ENCODE results near the gene SIRPA. TPM values are rescaled to one million over a fixed set of nuclear protein-coding genes. Genes with fewer than 3 reads are reported as not detected.

The SIRPA gene
- total RNA-seq, 2 experiments from 2014 or later, result 0.10 to 0.12 TPM

GRCh38 chr20:1934721-1935573 lies 39.7 kb downstream of the SIRPA start:
- H3K36me3 Mint-ChIP-seq (ENCODE audit: low read depth), result no peaks in the 10 kb centered on the region
- DNase-seq, result no peak
- H3K27ac Mint-ChIP-seq, result no peak overlapping the region
- no peak overlapping the region for H3K4me3 Mint-ChIP-seq
- intact Hi-C loops (cut with micrococcal nuclease), result no loop called here
- no peaks in the 10 kb centered on the region for H3K9me3 Mint-ChIP-seq
- CTCF ChIA-PET, result no interaction called here
- H3K4me1 Mint-ChIP-seq (ENCODE audit: low read depth), result no peaks in the 10 kb centered on the region
- peaks cover 19% of the 10 kb centered on the region for H3K27me3 Mint-ChIP-seq (ENCODE audit: low read depth)

GRCh38 chr20:1935696-1936366 lies 40.6 kb downstream of the SIRPA start:
- intact Hi-C loops (cut with micrococcal nuclease), result no loop called here
- Mint-ChIP-seq H3K4me1 (ENCODE audit: low read depth) (no peaks in the 10 kb centered on the region), H3K4me3 (no peak overlapping the region), H3K27ac (no peak overlapping the region), H3K9me3 (no peaks in the 10 kb centered on the region), H3K27me3 (ENCODE audit: low read depth) (peaks cover 15% of the 10 kb centered on the region), H3K36me3 (ENCODE audit: low read depth) (no peaks in the 10 kb centered on the region)
- no peak for DNase-seq
- CTCF ChIA-PET, result no interaction called here

- Mint-ChIP-seq H3K27me3 (ENCODE audit: low read depth) (peaks cover 12% of the 10 kb centered on the region), H3K4me1 (ENCODE audit: low read depth) (no peaks in the 10 kb centered on the region), H3K36me3 (ENCODE audit: low read depth) (no peaks in the 10 kb centered on the region), H3K4me3 (no peak overlapping the region), H3K27ac (no peak overlapping the region), H3K9me3 (no peaks in the 10 kb centered on the region)
- intact Hi-C loops (cut with micrococcal nuclease), result no loop called here
- CTCF ChIA-PET, result no interaction called here
- no peak for DNase-seq
Observed at GRCh38 chr20:1937316-1937976, 42.2 kb downstream of the SIRPA start.

- Mint-ChIP-seq H3K4me1 (ENCODE audit: low read depth) (no peaks in the 10 kb centered on the region), H3K9me3 (no peaks in the 10 kb centered on the region), H3K4me3 (no peak overlapping the region), H3K27me3 (ENCODE audit: low read depth) (peaks cover 12% of the 10 kb centered on the region), H3K27ac (no peak overlapping the region), H3K36me3 (ENCODE audit: low read depth) (no peaks in the 10 kb centered on the region)
- intact Hi-C loops (cut with micrococcal nuclease), result no loop called here
- no peak for DNase-seq
- CTCF ChIA-PET, result no interaction called here
Observed at GRCh38 chr20:1938464-1939269, 43.5 kb downstream of the SIRPA start.

- CTCF ChIA-PET, result no interaction called here
- Mint-ChIP-seq H3K27ac (no peak overlapping the region), H3K9me3 (no peaks in the 10 kb centered on the region), H3K27me3 (ENCODE audit: low read depth) (peaks cover 10% of the 10 kb centered on the region), H3K36me3 (ENCODE audit: low read depth) (no peaks in the 10 kb centered on the region), H3K4me3 (no peak overlapping the region), H3K4me1 (ENCODE audit: low read depth) (no peaks in the 10 kb centered on the region)
- DNase-seq, result no peak
- intact Hi-C loops (cut with micrococcal nuclease), result no loop called here
Observed at GRCh38 chr20:1939270-1939595, 44.0 kb downstream of the SIRPA start.

- Mint-ChIP-seq H3K27me3 (ENCODE audit: low read depth) (peaks cover 16% of the 10 kb centered on the region), H3K4me1 (ENCODE audit: low read depth) (no peaks in the 10 kb centered on the region), H3K4me3 (no peak overlapping the region), H3K36me3 (ENCODE audit: low read depth) (no peaks in the 10 kb centered on the region), H3K27ac (no peak overlapping the region), H3K9me3 (no peaks in the 10 kb centered on the region)
- intact Hi-C loops (cut with micrococcal nuclease), result no loop called here
- CTCF ChIA-PET, result interaction anchor here (0.6 kb wide), 1 partner anchor 26 kb away, joined by 3 read pairs; no protein-coding TSS in a partner anchor
- no peak for DNase-seq
Observed at GRCh38 chr20:1940581-1940980, 45.4 kb downstream of the SIRPA start.

GRCh38 chr20:1941226-1941625 lies 46.0 kb downstream of the SIRPA start:
- no peaks in the 10 kb centered on the region for H3K9me3 Mint-ChIP-seq
- no peaks in the 10 kb centered on the region for H3K36me3 Mint-ChIP-seq (ENCODE audit: low read depth)
- no peaks in the 10 kb centered on the region for H3K4me1 Mint-ChIP-seq (ENCODE audit: low read depth)
- no peak overlapping the region for H3K27ac Mint-ChIP-seq
- CTCF ChIA-PET, result interaction anchor here (0.6 kb wide), 1 partner anchor 25 kb away, joined by 3 read pairs; no protein-coding TSS in a partner anchor
- peaks cover 19% of the 10 kb centered on the region for H3K27me3 Mint-ChIP-seq (ENCODE audit: low read depth)
- intact Hi-C loops (cut with micrococcal nuclease), result no loop called here
- H3K4me3 Mint-ChIP-seq, result no peak overlapping the region
- no peak for DNase-seq

- no peak for DNase-seq
- Mint-ChIP-seq H3K9me3 (no peaks in the 10 kb centered on the region), H3K27me3 (ENCODE audit: low read depth) (peaks cover 23% of the 10 kb centered on the region), H3K4me1 (ENCODE audit: low read depth) (peaks cover 3% of the 10 kb centered on the region), H3K4me3 (no peak overlapping the region), H3K36me3 (ENCODE audit: low read depth) (no peaks in the 10 kb centered on the region), H3K27ac (no peak overlapping the region)
- intact Hi-C loops (cut with micrococcal nuclease), result no loop called here
- CTCF ChIA-PET, result no interaction called here
Observed at GRCh38 chr20:1942061-1942460, 46.9 kb downstream of the SIRPA start.

GRCh38 chr20:1942486-1943274 lies 47.5 kb downstream of the SIRPA start:
- H3K27me3 Mint-ChIP-seq (ENCODE audit: low read depth), result peaks cover 23% of the 10 kb centered on the region
- CTCF ChIA-PET, result no interaction called here
- DNase-seq, result no peak
- no peak overlapping the region for H3K4me3 Mint-ChIP-seq
- H3K9me3 Mint-ChIP-seq, result no peaks in the 10 kb centered on the region
- intact Hi-C loops (cut with micrococcal nuclease), result no loop called here
- no peaks in the 10 kb centered on the region for H3K36me3 Mint-ChIP-seq (ENCODE audit: low read depth)
- peaks cover 3% of the 10 kb centered on the region for H3K4me1 Mint-ChIP-seq (ENCODE audit: low read depth)
- H3K27ac Mint-ChIP-seq, result no peak overlapping the region

- Mint-ChIP-seq H3K9me3 (no peaks in the 10 kb centered on the region), H3K4me3 (no peak overlapping the region), H3K27ac (no peak overlapping the region), H3K4me1 (ENCODE audit: low read depth) (peaks cover 3% of the 10 kb centered on the region), H3K36me3 (ENCODE audit: low read depth) (no peaks in the 10 kb centered on the region), H3K27me3 (ENCODE audit: low read depth) (peaks cover 25% of the 10 kb centered on the region)
- no peak for DNase-seq
- CTCF ChIA-PET, result no interaction called here
- intact Hi-C loops (cut with micrococcal nuclease), result no loop called here
Observed at GRCh38 chr20:1943275-1944002, 48.2 kb downstream of the SIRPA start.

- intact Hi-C loops (cut with micrococcal nuclease), result no loop called here
- peaks cover 3% of the 10 kb centered on the region for H3K4me1 Mint-ChIP-seq (ENCODE audit: low read depth)
- H3K36me3 Mint-ChIP-seq (ENCODE audit: low read depth), result no peaks in the 10 kb centered on the region
- H3K27ac Mint-ChIP-seq, result no peak overlapping the region
- H3K4me3 Mint-ChIP-seq, result no peak overlapping the region
- H3K27me3 Mint-ChIP-seq (ENCODE audit: low read depth), result peaks cover 30% of the 10 kb centered on the region
- CTCF ChIA-PET, result no interaction called here
- DNase-seq, result no peak
- H3K9me3 Mint-ChIP-seq, result no peaks in the 10 kb centered on the region
Observed at GRCh38 chr20:1944345-1945091, 49.3 kb downstream of the SIRPA start.
